ENCODE measurements around the gene SLC41A3. TPM values are rescaled to one million over a fixed set of nuclear protein-coding genes. Genes with fewer than 3 reads are reported as not detected.
A peak's percentile ranks its signal among the peaks of the same experiment; 100 is the strongest.
"Not testable (repeated sequence)": the region's sequence is repeated elsewhere in the genome, so short reads cannot be mapped to it uniquely, and the experiment has no call there.

The SLC41A3 gene
- polyA plus RNA-seq, 2 of the 4 experiments (the other 2 are of a cell fraction), result 18.9 to 24.2 TPM

DNA sequence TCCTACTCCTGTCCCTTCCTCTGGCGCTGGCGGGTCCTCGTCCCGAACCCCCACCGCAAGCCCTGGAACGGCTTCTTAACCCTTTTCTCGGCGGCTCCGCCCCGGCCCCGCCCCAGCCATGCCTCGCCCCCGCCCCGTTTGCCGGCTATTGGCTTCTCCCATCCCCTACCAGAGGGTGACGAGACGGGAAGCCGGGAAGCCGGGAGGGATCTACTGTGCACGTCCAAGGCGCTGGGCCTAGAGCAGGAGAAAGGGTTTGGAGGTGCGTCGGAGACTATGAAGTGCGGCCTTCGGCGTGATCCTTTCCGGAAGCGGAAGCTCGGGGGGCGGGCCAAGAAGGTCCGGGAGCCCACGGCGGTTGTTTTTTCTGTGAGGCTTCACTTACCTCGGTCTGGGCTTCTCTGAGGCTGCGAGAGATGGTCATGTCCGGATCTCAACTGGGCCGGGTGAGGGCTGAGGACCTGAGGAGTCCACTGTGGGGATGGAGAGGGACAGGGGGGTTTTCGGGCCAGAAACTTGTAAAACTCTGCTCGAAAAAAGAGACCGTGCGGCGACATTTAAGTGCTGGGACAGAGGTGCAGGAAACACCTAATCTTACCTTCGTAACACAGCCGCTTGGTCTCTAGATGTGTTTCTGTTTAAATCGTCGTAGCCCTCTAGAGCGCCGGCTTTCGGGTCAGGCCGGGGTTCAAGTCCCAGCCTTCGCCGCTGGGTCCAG, 93.5 kb downstream of the SLC41A3 start (continued):
- TF ChIP-seq, protein P1, sequence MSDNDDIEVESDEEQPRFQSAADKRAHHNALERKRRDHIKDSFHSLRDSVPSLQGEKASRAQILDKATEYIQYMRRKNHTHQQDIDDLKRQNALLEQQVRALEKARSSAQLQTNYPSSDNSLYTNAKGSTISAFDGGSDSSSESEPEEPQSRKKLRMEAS (IDR thresholded peaks at IDR 0.05), result peak; percentile 75
- no peak for TF ChIP-seq HOXB13 (CRISPR knock-in tag; IDR thresholded peaks at IDR 0.05; ENCODE audit: low read depth)
- TF ChIP-seq, protein P2, sequence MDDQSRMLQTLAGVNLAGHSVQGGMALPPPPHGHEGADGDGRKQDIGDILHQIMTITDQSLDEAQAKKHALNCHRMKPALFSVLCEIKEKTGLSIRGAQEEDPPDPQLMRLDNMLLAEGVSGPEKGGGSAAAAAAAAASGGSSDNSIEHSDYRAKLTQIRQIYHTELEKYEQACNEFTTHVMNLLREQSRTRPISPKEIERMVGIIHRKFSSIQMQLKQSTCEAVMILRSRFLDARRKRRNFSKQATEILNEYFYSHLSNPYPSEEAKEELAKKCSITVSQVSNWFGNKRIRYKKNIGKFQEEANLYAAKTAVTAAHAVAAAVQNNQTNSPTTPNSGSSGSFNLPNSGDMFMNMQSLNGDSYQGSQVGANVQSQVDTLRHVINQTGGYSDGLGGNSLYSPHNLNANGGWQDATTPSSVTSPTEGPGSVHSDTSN (IDR thresholded peaks at IDR 0.05), result no peak

DNA sequence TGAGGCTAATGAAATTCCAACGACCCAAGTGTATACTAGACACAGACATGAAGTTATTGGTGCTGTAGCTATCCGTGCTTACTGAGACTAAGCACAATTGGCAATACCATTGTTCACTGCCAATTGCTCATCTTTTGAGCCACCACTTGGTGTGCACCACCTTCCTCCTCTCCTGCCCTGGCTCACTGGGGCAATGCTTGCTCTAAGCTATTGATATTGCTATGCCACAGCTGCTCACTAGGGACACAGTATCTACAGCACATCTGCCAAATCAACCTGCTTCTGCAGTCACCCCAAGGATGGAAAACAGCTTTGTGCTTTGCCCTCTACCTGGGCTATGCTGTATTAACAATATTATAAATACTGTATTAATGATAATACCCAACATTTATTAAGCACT, 99.0 kb downstream of the SLC41A3 start:
- H3K4me2 ChIP-seq; CTCF ChIA-PET; DNase-seq (ENCODE audit: low read depth in 1 of 2, low spot score in 1 of 2); H3K4me1 ChIP-seq; H3K27ac ChIP-seq; H3K9me3 ChIP-seq; POLR2A ChIA-PET; FAIRE-seq; H3K4me3 ChIP-seq: not testable (repeated sequence)
- WGBS (ENCODE audit: missing lambda C conversion rate), result 30% methylated on average over 2 of the region's 2 CpGs
- ATAC-seq, result peak; percentile 90 to 97

DNA sequence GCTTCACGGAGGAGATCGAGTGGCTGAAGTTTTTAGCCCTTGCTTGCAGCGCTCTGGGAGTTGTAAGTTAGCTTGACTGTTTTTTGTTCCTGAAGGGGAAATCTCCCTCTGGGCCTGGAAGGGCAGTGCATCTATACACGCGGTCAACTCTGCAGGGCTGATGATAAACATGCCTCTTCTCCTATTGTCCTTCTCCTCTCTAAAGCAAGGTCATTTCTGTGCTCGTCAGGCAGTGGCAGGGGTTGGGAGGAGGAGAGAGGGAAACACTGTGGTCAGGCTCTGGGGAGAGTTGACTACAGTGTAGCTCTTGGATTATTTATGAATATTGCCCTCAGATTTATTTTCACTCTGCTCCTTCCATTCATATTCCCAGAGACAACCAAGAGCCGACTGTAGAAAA, 106.8 kb downstream of the SLC41A3 start:
- CTCF ChIA-PET; FAIRE-seq; POLR2A ChIA-PET; H3K4me3 ChIP-seq; DNase-seq (ENCODE audit: low read depth in 1 of 2, low spot score in 1 of 2); H3K4me2 ChIP-seq; H3K4me1 ChIP-seq; H3K9me3 ChIP-seq; H3K27ac ChIP-seq; ATAC-seq: not testable (repeated sequence)
- WGBS (ENCODE audit: missing lambda C conversion rate), result 71% methylated on average over 4 of the region's 7 CpGs

DNA sequence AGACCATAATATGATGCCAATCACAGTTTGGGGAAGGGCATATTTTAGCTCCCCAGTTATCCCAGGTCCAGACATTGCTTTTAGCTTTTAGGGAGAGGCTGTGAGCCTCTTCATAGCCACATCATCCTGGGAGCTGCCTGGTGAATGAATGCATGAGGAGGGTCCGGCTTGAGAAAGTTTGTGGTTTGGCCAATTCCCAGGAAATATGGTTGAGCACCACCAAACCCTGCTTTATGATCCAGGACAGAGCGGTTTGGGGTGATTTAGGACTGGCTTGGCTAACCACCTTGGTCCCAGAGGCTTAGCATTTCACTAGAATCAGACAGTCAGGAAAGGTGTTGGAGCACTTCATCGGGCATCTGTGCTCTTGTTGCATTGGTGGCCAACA, 107.9 kb downstream of the SLC41A3 start:
- FAIRE-seq; ATAC-seq; H3K4me1 ChIP-seq; H3K9me3 ChIP-seq; POLR2A ChIA-PET; H3K27ac ChIP-seq; DNase-seq (ENCODE audit: low read depth in 1 of 2, low spot score in 1 of 2); H3K4me3 ChIP-seq; CTCF ChIA-PET; H3K4me2 ChIP-seq: not testable (repeated sequence)
- WGBS (ENCODE audit: missing lambda C conversion rate), result 0% methylated on average over 1 of the region's 3 CpGs

DNA sequence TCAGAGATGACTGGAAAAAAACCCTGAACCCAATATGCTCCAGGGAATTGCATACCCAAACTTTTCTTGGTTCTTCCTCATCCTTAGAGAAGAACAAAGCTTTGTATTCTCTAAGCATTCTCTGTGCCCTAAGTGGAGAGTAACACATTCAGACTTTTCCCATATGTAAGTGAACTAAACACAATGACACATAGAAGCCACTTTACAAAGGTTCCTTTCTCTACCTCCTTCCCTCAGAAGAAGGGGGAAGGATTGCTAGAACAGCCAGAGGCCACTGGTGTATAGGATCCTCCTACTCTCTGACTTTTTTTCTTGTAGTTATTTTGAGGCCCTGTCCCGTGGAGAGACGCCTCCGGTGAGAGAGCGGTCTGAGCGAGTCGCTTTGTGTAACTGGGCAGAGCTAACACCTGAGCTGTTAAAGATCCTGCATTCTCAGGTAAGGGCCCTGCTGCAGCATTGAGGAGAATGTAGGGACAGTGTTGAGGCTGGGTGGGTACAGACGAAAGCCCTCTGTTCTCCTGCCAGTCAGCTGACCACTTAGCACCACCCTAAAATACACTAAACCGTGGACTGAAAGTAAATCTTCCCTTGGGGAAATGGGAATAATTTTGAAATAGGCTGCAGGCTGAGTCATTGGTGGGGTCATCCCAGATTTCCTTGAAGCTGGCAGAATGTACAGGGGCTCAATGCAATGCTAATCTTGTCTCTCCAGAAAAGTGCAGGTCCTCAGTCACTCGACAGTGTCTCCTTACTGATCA, 108.5 kb downstream of the SLC41A3 start:
- CTCF ChIA-PET; FAIRE-seq; POLR2A ChIA-PET; H3K27ac ChIP-seq; H3K4me3 ChIP-seq; DNase-seq (ENCODE audit: low read depth in 1 of 2, low spot score in 1 of 2); ATAC-seq; H3K4me1 ChIP-seq; H3K4me2 ChIP-seq; H3K9me3 ChIP-seq: not testable (repeated sequence)
- 64% methylated on average over 9 of the region's 9 CpGs for WGBS (ENCODE audit: missing lambda C conversion rate)

DNA sequence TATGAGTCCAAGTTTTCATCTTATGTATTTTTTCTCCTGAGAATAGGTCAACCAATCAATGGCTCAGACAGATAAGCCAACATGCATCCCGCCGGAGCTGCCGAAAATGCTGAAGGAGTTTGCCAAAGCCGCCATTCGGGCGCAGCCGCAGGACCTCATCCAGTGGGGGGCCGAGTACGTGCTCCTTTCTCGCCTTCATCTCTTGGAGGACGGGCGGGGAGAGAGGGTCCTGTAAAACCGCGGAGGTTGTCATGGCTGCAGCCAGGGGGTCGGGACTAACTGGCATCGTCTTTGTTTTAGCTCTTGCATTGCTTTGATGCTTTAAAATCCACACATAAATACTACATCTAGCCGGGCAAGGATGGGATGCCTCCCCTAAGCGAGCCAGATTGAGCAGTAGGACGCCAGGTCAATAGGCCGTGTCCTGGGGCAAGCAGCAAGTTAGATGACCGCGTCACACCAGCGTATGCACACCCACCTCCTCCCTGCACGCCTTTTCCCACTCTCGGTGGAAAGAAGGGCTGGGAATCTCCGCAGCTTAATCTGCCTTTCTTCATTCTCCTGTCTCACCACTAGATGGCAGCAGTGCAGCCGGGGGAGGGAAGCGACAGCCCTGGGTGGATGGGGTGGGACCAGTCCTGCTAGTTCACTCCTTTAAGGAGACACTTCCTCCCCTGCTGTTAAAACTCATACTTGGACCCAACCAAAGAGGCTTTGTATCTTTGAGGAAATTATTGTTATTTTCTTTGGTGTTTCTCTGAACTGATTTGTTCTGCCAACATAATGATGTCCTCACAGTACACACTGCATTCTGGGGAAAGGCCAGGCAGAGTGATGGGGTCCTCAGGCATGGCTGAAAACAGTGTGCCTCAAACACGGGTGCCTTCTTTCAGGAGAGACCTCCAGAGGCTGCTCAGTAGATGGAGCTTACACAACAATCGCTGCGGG, 111.7 kb downstream of the SLC41A3 start:
- FAIRE-seq, result peak; percentile 7
- peak; percentile 28 to 47; a peak in 3 of 5 replicates for TF ChIP-seq RAD21 (conservative IDR thresholded peaks at IDR 0.05 in 1 of 2, IDR thresholded peaks at IDR 0.05 in 1 of 2)
- TF ChIP-seq SMC3 (IDR thresholded peaks at IDR 0.05), result peak; percentile 22; the same call in 1 of the 3 replicates
- TF ChIP-seq, protein P3, sequence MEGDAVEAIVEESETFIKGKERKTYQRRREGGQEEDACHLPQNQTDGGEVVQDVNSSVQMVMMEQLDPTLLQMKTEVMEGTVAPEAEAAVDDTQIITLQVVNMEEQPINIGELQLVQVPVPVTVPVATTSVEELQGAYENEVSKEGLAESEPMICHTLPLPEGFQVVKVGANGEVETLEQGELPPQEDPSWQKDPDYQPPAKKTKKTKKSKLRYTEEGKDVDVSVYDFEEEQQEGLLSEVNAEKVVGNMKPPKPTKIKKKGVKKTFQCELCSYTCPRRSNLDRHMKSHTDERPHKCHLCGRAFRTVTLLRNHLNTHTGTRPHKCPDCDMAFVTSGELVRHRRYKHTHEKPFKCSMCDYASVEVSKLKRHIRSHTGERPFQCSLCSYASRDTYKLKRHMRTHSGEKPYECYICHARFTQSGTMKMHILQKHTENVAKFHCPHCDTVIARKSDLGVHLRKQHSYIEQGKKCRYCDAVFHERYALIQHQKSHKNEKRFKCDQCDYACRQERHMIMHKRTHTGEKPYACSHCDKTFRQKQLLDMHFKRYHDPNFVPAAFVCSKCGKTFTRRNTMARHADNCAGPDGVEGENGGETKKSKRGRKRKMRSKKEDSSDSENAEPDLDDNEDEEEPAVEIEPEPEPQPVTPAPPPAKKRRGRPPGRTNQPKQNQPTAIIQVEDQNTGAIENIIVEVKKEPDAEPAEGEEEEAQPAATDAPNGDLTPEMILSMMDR (IDR thresholded peaks at IDR 0.05), result peak; percentile 53
- H3K9me3 ChIP-seq, H3K4me1 ChIP-seq, H3K27ac ChIP-seq, POLR2A ChIA-PET, H3K4me3 ChIP-seq: not testable (repeated sequence)
- CTCF ChIA-PET, result interaction anchor here (0.8 to 1.2 kb wide), 3 partner anchors 112 to 161 kb away, joined by 3 read pairs; partner anchors contain the start of gene SLC41A3
- peak in 1 of 2 experiments; percentile 19 for DNase-seq (ENCODE audit: low read depth in 1 of 2, low spot score in 1 of 2)
- peak overlapping the region; percentile 56; the same call in 2 of the 3 replicates for H3K4me2 ChIP-seq
- ATAC-seq, result peak; percentile 82 to 90
- 33% methylated on average over 15 of the region's 31 CpGs for WGBS (ENCODE audit: missing lambda C conversion rate)

DNA sequence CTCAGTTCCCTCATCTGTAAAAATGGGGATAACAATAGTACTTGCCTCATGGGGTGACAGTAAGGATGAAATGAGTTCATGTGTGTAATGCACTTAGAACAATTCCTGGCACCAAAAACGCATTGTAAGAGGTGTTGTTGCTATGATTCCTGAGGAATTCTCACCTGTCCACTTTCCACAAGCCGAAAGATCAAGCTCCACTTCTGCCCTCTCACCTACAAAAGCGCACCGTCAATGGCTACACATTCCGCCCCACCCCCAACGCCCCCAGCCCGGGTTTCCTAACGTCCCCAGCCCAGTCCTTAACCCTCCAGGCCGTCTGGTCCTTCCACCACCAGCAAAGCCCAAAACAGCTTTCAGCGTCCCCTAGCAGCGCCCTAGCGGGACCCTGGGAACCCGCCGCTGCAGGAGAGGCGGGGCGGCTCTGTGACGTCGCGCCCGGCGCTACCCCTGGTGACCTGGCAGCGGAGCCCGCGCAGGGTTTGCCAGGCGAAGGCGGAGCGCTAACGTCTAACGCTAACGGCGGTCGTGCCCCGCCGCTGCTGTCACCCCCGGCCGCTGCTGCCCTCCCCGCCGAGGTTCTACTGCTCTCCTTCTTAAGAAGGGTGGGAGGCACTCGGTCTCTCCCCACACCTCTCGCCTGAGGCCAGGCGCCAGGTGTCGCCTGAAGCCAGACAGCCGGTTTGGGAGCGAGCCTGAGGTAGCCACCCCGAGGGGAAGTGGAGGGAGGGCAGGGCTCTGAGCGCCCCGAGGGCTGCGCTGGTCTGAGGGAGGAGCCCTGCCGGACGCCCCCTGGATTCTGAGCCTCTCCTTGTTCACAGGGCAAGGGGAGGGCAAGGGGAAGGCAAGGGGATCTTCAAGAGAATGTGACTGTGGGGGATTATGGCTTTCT, 115.0 kb downstream of the SLC41A3 start, which contains the start of gene ROPN1B:
ROPN1B (plus strand) TSS at position 478 of the 892 bp plus-strand sequence. CDS start 2,877 bp downstream, outside the sequence.
- H3K4me1 ChIP-seq; FAIRE-seq; H3K4me3 ChIP-seq; DNase-seq (ENCODE audit: low read depth in 1 of 2, low spot score in 1 of 2); POLR2A ChIA-PET; H3K27ac ChIP-seq; H3K9me3 ChIP-seq; H3K4me2 ChIP-seq; CTCF ChIA-PET: not testable (repeated sequence)
- 11% methylated on average over 4 of the region's 50 CpGs for WGBS (ENCODE audit: missing lambda C conversion rate)
- ATAC-seq, result peak; percentile 88 to 91

DNA sequence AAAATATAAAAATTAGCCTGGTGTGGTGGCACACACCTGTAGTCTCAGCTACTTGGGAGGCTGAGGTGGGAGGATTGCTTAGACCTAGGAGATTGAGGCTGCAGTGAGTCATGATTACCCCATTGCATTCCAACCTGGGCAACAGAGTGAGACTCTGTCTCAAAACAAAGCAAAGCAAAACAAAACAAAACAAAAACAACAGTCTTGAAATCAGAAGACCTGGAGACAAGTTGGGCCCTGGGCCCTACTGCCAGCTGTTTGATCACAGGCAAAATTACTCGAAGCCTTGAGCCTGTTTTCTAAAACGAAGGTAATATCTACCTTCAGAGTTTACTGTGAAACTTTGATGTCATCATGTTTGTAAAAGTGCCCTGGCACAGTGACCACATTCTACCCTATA, 115.8 kb downstream of the SLC41A3 start:
- POLR2A ChIA-PET; H3K4me2 ChIP-seq; DNase-seq (ENCODE audit: low read depth in 1 of 2, low spot score in 1 of 2); H3K4me3 ChIP-seq; CTCF ChIA-PET; H3K4me1 ChIP-seq; H3K27ac ChIP-seq; ATAC-seq; FAIRE-seq; H3K9me3 ChIP-seq: not testable (repeated sequence)
- WGBS (ENCODE audit: missing lambda C conversion rate), result 86% methylated on average over 2 of the region's 2 CpGs
